Keratinocyte (primary cell): ENCODE measurements around the gene ASCL1.

Source experiments
- EZH2 ChIP-seq: IDR thresholded peaks from one replicate; pipeline ENCODE4 v1.6.1; 2012; ENCODE audit warnings: inconsistent platforms, mild to moderate bottlenecking, low read length, moderate library complexity
- TF ChIP-seq, protein P1 (sequence below), 3 experiments: IDR thresholded peaks in 1 of 3; conservative IDR thresholded peaks in 1 of 3; optimal IDR thresholded peaks in 1 of 3; 2 replicates in 2 of 3; 3 replicates in 1 of 3; pipeline versions ENCODE3 to v1.5.1; 2011; ENCODE audit warnings: low read length in 3 of 3, mild to moderate bottlenecking in 3 of 3, moderate library complexity in 2 of 3, control low read depth in 1 of 3, inconsistent platforms in 1 of 3; ENCODE audit not compliant: insufficient read depth in 2 of 3; ENCODE audit errors: extremely low read depth in 1 of 3

GRCh38 chr12:102962532-102962931, 5.1 kb downstream of the ASCL1 start:
- TF ChIP-seq, protein P1, sequence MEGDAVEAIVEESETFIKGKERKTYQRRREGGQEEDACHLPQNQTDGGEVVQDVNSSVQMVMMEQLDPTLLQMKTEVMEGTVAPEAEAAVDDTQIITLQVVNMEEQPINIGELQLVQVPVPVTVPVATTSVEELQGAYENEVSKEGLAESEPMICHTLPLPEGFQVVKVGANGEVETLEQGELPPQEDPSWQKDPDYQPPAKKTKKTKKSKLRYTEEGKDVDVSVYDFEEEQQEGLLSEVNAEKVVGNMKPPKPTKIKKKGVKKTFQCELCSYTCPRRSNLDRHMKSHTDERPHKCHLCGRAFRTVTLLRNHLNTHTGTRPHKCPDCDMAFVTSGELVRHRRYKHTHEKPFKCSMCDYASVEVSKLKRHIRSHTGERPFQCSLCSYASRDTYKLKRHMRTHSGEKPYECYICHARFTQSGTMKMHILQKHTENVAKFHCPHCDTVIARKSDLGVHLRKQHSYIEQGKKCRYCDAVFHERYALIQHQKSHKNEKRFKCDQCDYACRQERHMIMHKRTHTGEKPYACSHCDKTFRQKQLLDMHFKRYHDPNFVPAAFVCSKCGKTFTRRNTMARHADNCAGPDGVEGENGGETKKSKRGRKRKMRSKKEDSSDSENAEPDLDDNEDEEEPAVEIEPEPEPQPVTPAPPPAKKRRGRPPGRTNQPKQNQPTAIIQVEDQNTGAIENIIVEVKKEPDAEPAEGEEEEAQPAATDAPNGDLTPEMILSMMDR (optimal IDR thresholded peaks at IDR 0.05 in 1 of 3, IDR thresholded peaks at IDR 0.05 in 1 of 3, conservative IDR thresholded peaks at IDR 0.05 in 1 of 3; ENCODE audit: extremely low read depth in 1 of 3, insufficient read depth in 2 of 3, low read length in 3 of 3) = no peak
- TF ChIP-seq EZH2 = no peak
